ENCODE results near the gene PRLH.

Gene PRLH

GRCh38 chr2:237575869-237576862 is 9.8 kb downstream of the PRLH start:
- no peak overlapping the region for H3K27ac ChIP-seq (ENCODE audit: low read depth, low read length)
- no peaks in the 10 kb centered on the region for H3K9me2 ChIP-seq (replicated peaks; ENCODE audit: insufficient read depth, low read length)
- H3K4me3 ChIP-seq (ENCODE audit: insufficient read depth, low read length, poor library complexity, severe bottlenecking) = no peak overlapping the region
- H3F3A ChIP-seq (ENCODE audit: insufficient read depth) = no peaks in the 10 kb centered on the region
- no peak overlapping the region for H2AFZ ChIP-seq (ENCODE audit: low read depth, low read length, severe bottlenecking)
- no peak overlapping the region for H3K9ac ChIP-seq (ENCODE audit: low read length)
- no peaks in the 10 kb centered on the region for H3K36me3 ChIP-seq (ENCODE audit: low read length)
- no peaks in the 10 kb centered on the region for H3K27me3 ChIP-seq (ENCODE audit: low read length)
- TF ChIP-seq CTCF (IDR thresholded peaks at IDR 0.05; ENCODE audit: insufficient read depth, low read length, poor library complexity, severe bottlenecking) = no peak
- no peak for TF ChIP-seq EZH2phosphoT487 (conservative IDR thresholded peaks at IDR 0.05; ENCODE audit: low read length)
- no peaks in the 10 kb centered on the region for H3K9me3 ChIP-seq (ENCODE audit: insufficient read depth, low read length)
- H3K79me2 ChIP-seq (ENCODE audit: insufficient read depth, low read length) = no peaks in the 10 kb centered on the region
- no peaks in the 10 kb centered on the region for H4K20me1 ChIP-seq (ENCODE audit: low read depth, low read length)
- no peak overlapping the region for H3K4me2 ChIP-seq (ENCODE audit: low read depth, low read length, poor library complexity, severe bottlenecking)

- Histone ChIP-seq H3K4me3 (ENCODE audit: insufficient read depth, low read length, poor library complexity, severe bottlenecking) (no peak overlapping the region), H3K9ac (ENCODE audit: low read length) (no peak overlapping the region), H2AFZ (ENCODE audit: low read depth, low read length, severe bottlenecking) (no peak overlapping the region), H3K36me3 (ENCODE audit: low read length) (no peaks in the 10 kb centered on the region), H3K79me2 (ENCODE audit: insufficient read depth, low read length) (no peaks in the 10 kb centered on the region), H3K9me2 (replicated peaks; ENCODE audit: insufficient read depth, low read length) (no peaks in the 10 kb centered on the region), H3K4me2 (ENCODE audit: low read depth, low read length, poor library complexity, severe bottlenecking) (no peak overlapping the region), H3F3A (ENCODE audit: insufficient read depth) (no peaks in the 10 kb centered on the region), H4K20me1 (ENCODE audit: low read depth, low read length) (no peaks in the 10 kb centered on the region), H3K9me3 (ENCODE audit: insufficient read depth, low read length) (no peaks in the 10 kb centered on the region), H3K27me3 (ENCODE audit: low read length) (no peaks in the 10 kb centered on the region), H3K27ac (ENCODE audit: low read depth, low read length) (no peak overlapping the region)
- TF ChIP-seq CTCF (IDR thresholded peaks at IDR 0.05; ENCODE audit: insufficient read depth, low read length, poor library complexity, severe bottlenecking) = no peak
Measured at GRCh38 chr2:237576974-237577373, 10.6 kb downstream of the PRLH start.

- Histone ChIP-seq H3K9me2 (replicated peaks; ENCODE audit: insufficient read depth, low read length) (no peaks in the 10 kb centered on the region), H3K36me3 (ENCODE audit: low read length) (no peaks in the 10 kb centered on the region), H2AFZ (ENCODE audit: low read depth, low read length, severe bottlenecking) (no peak overlapping the region), H3K9me3 (ENCODE audit: insufficient read depth, low read length) (no peaks in the 10 kb centered on the region), H3K27ac (ENCODE audit: low read depth, low read length) (no peak overlapping the region), H3K4me2 (ENCODE audit: low read depth, low read length, poor library complexity, severe bottlenecking) (no peak overlapping the region), H4K20me1 (ENCODE audit: low read depth, low read length) (no peaks in the 10 kb centered on the region), H3K4me3 (ENCODE audit: insufficient read depth, low read length, poor library complexity, severe bottlenecking) (no peak overlapping the region), H3K27me3 (ENCODE audit: low read length) (no peaks in the 10 kb centered on the region), H3K9ac (ENCODE audit: low read length) (no peak overlapping the region), H3K79me2 (ENCODE audit: insufficient read depth, low read length) (no peaks in the 10 kb centered on the region), H3F3A (ENCODE audit: insufficient read depth) (no peaks in the 10 kb centered on the region)
- TF ChIP-seq EZH2phosphoT487 (conservative IDR thresholded peaks at IDR 0.05; ENCODE audit: low read length) (no peak), CTCF (IDR thresholded peaks at IDR 0.05; ENCODE audit: insufficient read depth, low read length, poor library complexity, severe bottlenecking) (no peak)
Measured at GRCh38 chr2:237577458-237577857, 11.1 kb downstream of the PRLH start.

Data from SU-DHL-6 (cell line).